GM18505 (cell line): ENCODE measurements around the gene PPP1R14C.

Experiments
- ATAC-seq: cut with Tn5 transposase; IDR thresholded peaks from one replicate; pipeline ENCODE4 v1.9.1; 2021; ENCODE audit not compliant: unreplicated experiment
- POLR2A ChIP-seq: IDR thresholded peaks from 4 replicates; pipeline ENCODE4 v1.6.1; 2011; ENCODE audit warnings: borderline replicate concordance; ENCODE audit not compliant: insufficient read depth, insufficient read length; ENCODE audit errors: extremely low read depth

PPP1R14C gene

GRCh38 chr6:150220634-150221551 lies 78.0 kb downstream of the PPP1R14C start:
- no peak for TF ChIP-seq POLR2A
- ATAC-seq, result no peak

- no peak for ATAC-seq
- TF ChIP-seq POLR2A, result no peak
Observed at GRCh38 chr6:150224820-150225219, 82.0 kb downstream of the PPP1R14C start.

GRCh38 chr6:150227281-150227680 lies 84.4 kb downstream of the PPP1R14C start:
- no peak for ATAC-seq
- no peak for TF ChIP-seq POLR2A

- no peak for ATAC-seq
Observed at GRCh38 chr6:150228072-150228733, 85.4 kb downstream of the PPP1R14C start.

GRCh38 chr6:150229436-150230163 lies 86.8 kb downstream of the PPP1R14C start:
- no peak for ATAC-seq
- TF ChIP-seq POLR2A, result no peak

More at GRCh38 chr6:150228072-150228733, 85.4 kb downstream of the PPP1R14C start:
- no peak for TF ChIP-seq POLR2A

GRCh38 chr6:150230164-150230561 lies 87.3 kb downstream of the PPP1R14C start:
- no peak for TF ChIP-seq POLR2A
- ATAC-seq, result no peak

- no peak for ATAC-seq
- no peak for TF ChIP-seq POLR2A
Observed at GRCh38 chr6:150230832-150231524, 88.1 kb downstream of the PPP1R14C start.

- no peak for TF ChIP-seq POLR2A
- no peak for ATAC-seq
Observed at GRCh38 chr6:150231525-150231850, 88.6 kb downstream of the PPP1R14C start.

GRCh38 chr6:150233843-150234269 lies 91.0 kb downstream of the PPP1R14C start:
- no peak for TF ChIP-seq POLR2A
- no peak for ATAC-seq

GRCh38 chr6:150235218-150235617 lies 92.4 kb downstream of the PPP1R14C start:
- ATAC-seq, result no peak
- TF ChIP-seq POLR2A, result no peak

- no peak for ATAC-seq
- TF ChIP-seq POLR2A, result no peak
Observed at GRCh38 chr6:150236114-150236513, 93.3 kb downstream of the PPP1R14C start.

GRCh38 chr6:150236544-150236943 lies 93.7 kb downstream of the PPP1R14C start:
- ATAC-seq, result no peak
- TF ChIP-seq POLR2A, result no peak

- TF ChIP-seq POLR2A, result no peak
- no peak for ATAC-seq
Observed at GRCh38 chr6:150237626-150238025, 94.8 kb downstream of the PPP1R14C start.

GRCh38 chr6:150238336-150238741 lies 95.5 kb downstream of the PPP1R14C start:
- no peak for TF ChIP-seq POLR2A
- ATAC-seq, result no peak
